MCF 10A (cell line): ENCODE data around the gene PARD3. TPM values are rescaled to one million over a fixed set of nuclear protein-coding genes. Genes with fewer than 3 reads are reported as not detected.

Experiments
- BruUV-seq: library from RNA; stranded (reverse); fragments of 400-500 nt; replicated peaks from 2 replicates; lab custom pipeline; 2021; lab: Mats Ljungman, UMichigan
- CTCF ChIA-PET: fragments of 300-600 bp; sonication (Branson Sonifier 250); formaldehyde crosslinking; extraction: SDS; loops from one replicate; lab custom pipeline; 2021; ENCODE audit warnings: antibody characterized with exemption, inconsistent platforms; lab: Yijun Ruan, JAX
- POLR2A ChIA-PET: fragments of 300-600, 350-650 bp; sonication (Branson Sonifier 250); formaldehyde crosslinking; extraction: SDS; loops from one replicate; lab custom pipeline; 2020; ENCODE audit warnings: antibody characterized with exemption, inconsistent platforms; lab: Yijun Ruan, JAX
- DNase-seq: peaks from one replicate; pipeline ENCODE4 v3.0.0-alpha.2; 2018; ENCODE audit not compliant: unreplicated experiment
- H3K27ac Mint-ChIP-seq: one replicate; pipeline ENCODE4 v1.8.0; 2022; ENCODE audit warnings: mild to moderate bottlenecking, low read depth, mixed read lengths; ENCODE audit not compliant: unreplicated experiment
- H3K27me3 Mint-ChIP-seq: one replicate; pipeline ENCODE4 v1.8.0; 2022; ENCODE audit warnings: mixed read lengths; ENCODE audit not compliant: insufficient read depth, unreplicated experiment
- H3K36me3 Mint-ChIP-seq: one replicate; pipeline ENCODE4 v1.8.0; 2022; ENCODE audit warnings: mild to moderate bottlenecking, moderate library complexity, mixed read lengths; ENCODE audit not compliant: insufficient read depth, unreplicated experiment
- H3K4me1 Mint-ChIP-seq: one replicate; pipeline ENCODE4 v1.8.0; 2022; ENCODE audit warnings: mixed read lengths; ENCODE audit not compliant: insufficient read depth, unreplicated experiment
- H3K4me3 Mint-ChIP-seq: one replicate; pipeline ENCODE4 v1.8.0; 2022; ENCODE audit warnings: mild to moderate bottlenecking, moderate library complexity, mixed read lengths; ENCODE audit not compliant: unreplicated experiment
- H3K9me3 Mint-ChIP-seq: one replicate; pipeline ENCODE4 v1.8.0; 2022; ENCODE audit warnings: mixed read lengths; ENCODE audit not compliant: unreplicated experiment
- intact Hi-C: fragments of 100-400 bp; cut with micrococcal nuclease; formaldehyde crosslinking; loops from 2 replicates; pipeline ENCODE4 v1.14.1; 2022
- total RNA-seq: library from RNA; stranded (reverse); gene quantifications from 2 replicates; pipeline ENCODE4 v1.2.3, GENCODE V29; 2022
- TF ChIP-seq, protein P1 (sequence below): fragments of 200-600 bp; IDR thresholded peaks from one replicate; pipeline ENCODE4 v1.8.0; 2022; ENCODE audit warnings: antibody characterized with exemption, mild to moderate bottlenecking; ENCODE audit not compliant: unreplicated experiment

PARD3 gene
- total RNA-seq, 1 experiment from 2014 or later, result 70.0 TPM

DNA sequence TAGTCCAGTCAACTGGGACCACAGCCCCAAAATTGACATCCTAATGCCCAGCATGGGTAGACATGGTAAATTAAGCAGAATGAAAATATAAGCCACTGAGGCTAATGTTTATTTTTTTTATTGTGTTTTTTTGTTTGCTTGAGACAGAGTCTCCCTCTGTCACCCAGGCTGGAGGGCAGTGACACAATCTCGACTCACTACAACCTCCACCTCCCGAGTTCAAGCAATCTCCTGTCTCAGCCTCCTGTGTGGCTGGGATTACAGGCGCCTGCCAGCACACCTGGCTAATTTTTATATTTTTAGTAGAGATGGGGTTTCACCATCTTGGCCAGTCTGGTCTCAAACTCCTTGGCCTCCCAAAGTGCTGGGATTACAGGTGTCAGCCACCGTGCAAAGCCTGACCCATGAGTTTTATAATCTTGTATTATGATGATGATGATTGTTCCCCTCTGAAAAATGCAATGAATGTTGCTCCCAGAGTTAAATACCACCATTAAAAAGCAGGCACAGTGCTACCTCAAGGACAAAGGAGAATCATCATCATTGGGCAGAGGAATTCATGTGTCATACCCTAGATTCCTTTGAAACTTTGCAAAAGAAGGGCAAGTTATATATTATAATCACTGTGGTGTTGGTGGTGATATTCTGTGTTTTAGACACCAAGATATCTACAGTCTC is 228.0 kb downstream of the PARD3 start:
- intact Hi-C loops, result no loop called here
- peaks cover 11% of the 10 kb centered on the region for H3K36me3 Mint-ChIP-seq
- peak overlapping the region; percentile 51 for H3K27ac Mint-ChIP-seq
- no TSS peak for BruUV-seq
- peaks cover 59% of the 10 kb centered on the region for H3K4me1 Mint-ChIP-seq
- DNase-seq, result no peak
- no peak overlapping the region for H3K4me3 Mint-ChIP-seq
- H3K27me3 Mint-ChIP-seq, result no peaks in the 10 kb centered on the region
- CTCF ChIA-PET, result no interaction called here
- POLR2A ChIA-PET, result no interaction called here
- no peaks in the 10 kb centered on the region for H3K9me3 Mint-ChIP-seq
- TF ChIP-seq, protein P1, sequence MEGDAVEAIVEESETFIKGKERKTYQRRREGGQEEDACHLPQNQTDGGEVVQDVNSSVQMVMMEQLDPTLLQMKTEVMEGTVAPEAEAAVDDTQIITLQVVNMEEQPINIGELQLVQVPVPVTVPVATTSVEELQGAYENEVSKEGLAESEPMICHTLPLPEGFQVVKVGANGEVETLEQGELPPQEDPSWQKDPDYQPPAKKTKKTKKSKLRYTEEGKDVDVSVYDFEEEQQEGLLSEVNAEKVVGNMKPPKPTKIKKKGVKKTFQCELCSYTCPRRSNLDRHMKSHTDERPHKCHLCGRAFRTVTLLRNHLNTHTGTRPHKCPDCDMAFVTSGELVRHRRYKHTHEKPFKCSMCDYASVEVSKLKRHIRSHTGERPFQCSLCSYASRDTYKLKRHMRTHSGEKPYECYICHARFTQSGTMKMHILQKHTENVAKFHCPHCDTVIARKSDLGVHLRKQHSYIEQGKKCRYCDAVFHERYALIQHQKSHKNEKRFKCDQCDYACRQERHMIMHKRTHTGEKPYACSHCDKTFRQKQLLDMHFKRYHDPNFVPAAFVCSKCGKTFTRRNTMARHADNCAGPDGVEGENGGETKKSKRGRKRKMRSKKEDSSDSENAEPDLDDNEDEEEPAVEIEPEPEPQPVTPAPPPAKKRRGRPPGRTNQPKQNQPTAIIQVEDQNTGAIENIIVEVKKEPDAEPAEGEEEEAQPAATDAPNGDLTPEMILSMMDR, result no peak

DNA sequence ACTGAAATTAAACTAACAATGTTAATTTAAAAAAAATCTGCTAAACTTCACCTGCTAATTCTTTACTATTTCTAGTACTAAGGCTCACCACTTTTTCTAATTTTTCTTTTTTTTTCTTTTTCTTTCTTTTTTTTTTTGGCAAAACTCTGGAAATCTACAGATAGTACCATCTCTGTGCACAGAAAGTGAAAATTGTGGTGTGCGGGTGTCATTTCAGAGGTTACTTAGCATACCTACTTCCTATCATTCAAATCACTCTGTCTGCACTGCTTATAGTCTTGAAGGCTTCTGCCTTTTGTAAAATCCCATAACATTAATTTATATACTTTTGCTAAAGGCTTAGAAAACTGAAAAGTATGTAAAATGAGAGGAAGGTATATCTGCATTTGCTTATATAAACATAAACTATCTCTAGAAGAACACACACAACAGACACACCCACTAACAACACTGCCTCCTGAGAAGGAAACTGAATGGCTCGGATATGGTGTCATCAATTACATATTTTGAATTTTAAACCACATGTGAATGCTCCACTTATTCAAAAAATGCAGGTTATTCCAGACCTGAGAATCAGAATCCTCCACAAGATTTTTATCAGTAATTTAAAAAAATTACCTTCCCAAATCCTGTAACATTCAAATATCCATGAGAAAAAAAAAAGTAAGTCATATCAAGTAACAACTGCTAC is 229.5 kb downstream of the PARD3 start:
- Mint-ChIP-seq H3K27ac (peak overlapping the region; percentile 88), H3K4me3 (no peak overlapping the region), H3K27me3 (no peaks in the 10 kb centered on the region), H3K4me1 (peaks cover 55% of the 10 kb centered on the region), H3K36me3 (peaks cover 11% of the 10 kb centered on the region), H3K9me3 (no peaks in the 10 kb centered on the region)
- ChIA-PET POLR2A (interaction anchor here (0.6 kb wide), 1 partner anchor 327 kb away, joined by 3 read pairs; no protein-coding TSS in a partner anchor), CTCF (no interaction called here)
- TF ChIP-seq, protein P1, result no peak
- intact Hi-C loops, result no loop called here
- no peak for DNase-seq
- BruUV-seq, result no TSS peak

DNA sequence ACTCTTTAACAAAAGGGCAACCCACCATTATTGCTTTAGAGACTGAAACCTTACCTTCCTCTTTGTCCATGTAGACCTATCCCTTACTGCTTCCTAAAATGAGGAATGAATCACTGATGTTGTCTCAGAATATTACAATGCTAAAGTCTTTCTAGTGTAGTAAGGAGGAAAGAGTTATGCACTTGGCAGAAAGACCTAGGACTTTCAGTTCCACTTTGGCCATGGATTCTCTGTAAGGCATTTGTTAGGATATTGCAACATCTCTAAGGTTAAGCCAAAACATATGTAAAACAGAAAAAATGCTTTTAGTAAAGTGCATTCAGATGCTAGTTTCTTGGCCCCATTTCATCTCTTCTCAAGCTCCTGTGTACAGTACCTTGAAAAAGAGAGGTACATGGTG is 230.9 kb downstream of the PARD3 start:
- intact Hi-C loops, result loop anchor here (5.0 kb wide), 2 partner anchors 53 to 57 kb away; no protein-coding TSS in a partner anchor
- Mint-ChIP-seq H3K4me3 (peak overlapping the region; percentile 60), H3K27me3 (no peaks in the 10 kb centered on the region), H3K4me1 (peaks cover 57% of the 10 kb centered on the region), H3K27ac (peak overlapping the region; percentile 88), H3K36me3 (peaks cover 11% of the 10 kb centered on the region), H3K9me3 (no peaks in the 10 kb centered on the region)
- peak; percentile 81 for DNase-seq
- ChIA-PET POLR2A (interaction anchor here (1.0 to 1.2 kb wide), 2 partner anchors 10 to 425 kb away, joined by 4 read pairs; no protein-coding TSS in a partner anchor), CTCF (no interaction called here)
- no TSS peak for BruUV-seq
- TF ChIP-seq, protein P1, result no peak
